HepG2 (cell line): ENCODE data around the gene SLC6A6. TPM values are rescaled to one million over a fixed set of nuclear protein-coding genes. Genes with fewer than 3 reads are reported as not detected.

ENCODE experiments used
- ATAC-seq: fragments of 200-7000 bp; cut with Tn5 transposase; 3 replicates; pipeline ENCODE4 v1.9.1; 2020; ENCODE audit warnings: mild to moderate bottlenecking, moderate library complexity
- BruUV-seq: library from RNA; stranded (reverse); fragments of 400-500 nt; replicated peaks from 2 replicates; lab custom pipeline; 2021; lab: Mats Ljungman, UMichigan
- CTCF ChIA-PET: fragments of 300-600 bp; formaldehyde crosslinking; extraction: SDS; loops from one replicate; lab custom pipeline; 2021; ENCODE audit warnings: low total read pairs, inconsistent platforms, low intra/inter-chr PET ratio; lab: Yijun Ruan, JAX
- POLR2A ChIA-PET: fragments of 350-600 bp; sonication (Branson Sonifier 250); formaldehyde crosslinking; loops from one replicate; lab custom pipeline; 2020; ENCODE audit warnings: antibody characterized with exemption, inconsistent platforms; lab: Yijun Ruan, JAX
- DNase-seq: peaks from one replicate; pipeline ENCODE4 v3.0.0-alpha.2; 2015; ENCODE audit warnings: low spot score
- FAIRE-seq: peaks from 3 replicates; lab custom pipeline; 2011; peaks lifted over from hg19 to GRCh38; lab: Jason Lieb, UNC
- H2AFZ ChIP-seq: one replicate; pipeline ENCODE4 v1.6.1; 2011; ENCODE audit warnings: low read length, inconsistent platforms
- H3K27ac ChIP-seq: fragments of 300-600 bp; 3 replicates; pipeline ENCODE4 v1.8.0; 2011; ENCODE audit warnings: mixed run types, mild to moderate bottlenecking, mixed read lengths, low read length, inconsistent platforms; ENCODE audit not compliant: insufficient read depth; ENCODE audit errors: extremely low read length
- H3K27me3 ChIP-seq, 2 experiments: fragments of 200-600 bp in 1 of 2; 2 replicates in 1 of 2; 3 replicates in 1 of 2; pipeline versions ENCODE4 v1.6.0 to v1.8.0; 2011; ENCODE audit warnings: low read length in 2 of 2, mild to moderate bottlenecking in 2 of 2, moderate library complexity in 2 of 2, inconsistent platforms in 1 of 2; ENCODE audit not compliant: insufficient read depth in 2 of 2, control insufficient read depth in 1 of 2
- H3K36me3 ChIP-seq, 2 experiments: fragments of 200-600 bp in 1 of 2; replicated peaks in 1 of 2; 2 replicates in 1 of 2; 3 replicates in 1 of 2; pipeline versions ENCODE4 v1.5.1 to v1.8.0; 2011; ENCODE audit warnings: low read length in 2 of 2, inconsistent platforms in 1 of 2; ENCODE audit not compliant: insufficient read depth in 2 of 2, control insufficient read depth in 1 of 2
- H3K4me1 ChIP-seq: 2 replicates; pipeline ENCODE4 v1.5.1; 2012; ENCODE audit warnings: low read length, inconsistent platforms; ENCODE audit not compliant: insufficient read depth
- H3K4me2 ChIP-seq: 2 replicates; pipeline ENCODE4 v1.6.0; 2011; ENCODE audit warnings: low read depth, low read length, inconsistent platforms
- H3K4me3 ChIP-seq, 3 experiments: fragments of 200-600 bp in 1 of 3; sonication (generic), shearing (Covaris generic) in 1 of 3; replicated peaks in 1 of 3; 2 replicates each; pipeline ENCODE4 v1.5.1; 2011 to 2016; ENCODE audit warnings: low read length in 3 of 3, inconsistent platforms in 2 of 3, low read depth in 2 of 3, mild to moderate bottlenecking in 2 of 3, control low read depth in 1 of 3, mixed read lengths in 1 of 3; ENCODE audit not compliant: insufficient read depth in 1 of 3
- H3K79me2 ChIP-seq: one replicate; pipeline ENCODE4 v1.6.1; 2011; ENCODE audit warnings: low read length, inconsistent platforms; ENCODE audit not compliant: insufficient read depth
- H3K9ac ChIP-seq: 2 replicates; pipeline ENCODE4 v1.6.0; 2011; ENCODE audit warnings: mild to moderate bottlenecking, low read depth, low read length, inconsistent platforms; ENCODE audit not compliant: insufficient read depth
- H3K9me3 ChIP-seq: 2 replicates; pipeline ENCODE4 v1.5.1; 2012; ENCODE audit warnings: mild to moderate bottlenecking, low read length
- H4K20me1 ChIP-seq: 2 replicates; pipeline ENCODE4 v1.6.0; 2011; ENCODE audit warnings: inconsistent platforms, mild to moderate bottlenecking, low read length, moderate library complexity; ENCODE audit not compliant: insufficient read depth
- CTCF ChIP-seq: sonication (generic); formaldehyde crosslinking; IDR thresholded peaks from 2 replicates; pipeline ENCODE4 v1.5.0; 2020; ENCODE audit warnings: mild to moderate bottlenecking, missing genetic modification reagents, moderate library complexity
- RAD21 ChIP-seq: fragments of 450-650 bp; formaldehyde crosslinking; IDR thresholded peaks from 2 replicates; pipeline ENCODE4 v1.5.0; 2020; ENCODE audit warnings: mild to moderate bottlenecking
- SETDB1 ChIP-seq: sonication (generic); formaldehyde crosslinking; IDR thresholded peaks from 2 replicates; pipeline ENCODE4 v1.5.1; 2020; ENCODE audit warnings: missing genetic modification reagents, mild to moderate bottlenecking, borderline replicate concordance
- SMC3 ChIP-seq: IDR thresholded peaks from 2 replicates; pipeline ENCODE4 v1.6.1; 2011; ENCODE audit warnings: low read length, improper control_type of control experiment
- STAG1 ChIP-seq: sonication (generic); formaldehyde crosslinking; IDR thresholded peaks from 2 replicates; pipeline ENCODE4 v1.4.0; 2020; ENCODE audit warnings: missing genetic modification reagents
- TEAD3 ChIP-seq: optimal IDR thresholded peaks from 2 replicates; pipeline ENCODE3; 2016; ENCODE audit warnings: borderline replicate concordance
- THRA ChIP-seq: sonication (generic); formaldehyde crosslinking; IDR thresholded peaks from 2 replicates; pipeline ENCODE4 v1.4.0; 2020; ENCODE audit warnings: missing genetic modification reagents, borderline replicate concordance
- ZNF879 ChIP-seq: sonication (generic); formaldehyde crosslinking; IDR thresholded peaks from 2 replicates; pipeline ENCODE4 v1.8.1; 2023; ENCODE audit warnings: missing genetic modification reagents
- WGBS: methylation state at CpG from one replicate; pipeline ENCODE4 v1.1.6; 2017; ENCODE audit warnings: low lambda C conversion rate; 5-methylcytosine and 5-hydroxymethylcytosine counted together
- in situ Hi-C: cut with HindIII; loops from 2 replicates; pipeline ENCODE4 v1.10.0; 2017; ENCODE audit warnings: low pct_unique_long_range_greater_than_20kb; ENCODE audit not compliant: extremely low pct_ligation_motif_present
- intact Hi-C: fragments of 100-400 bp; cut with micrococcal nuclease; formaldehyde crosslinking; loops from one replicate; pipeline ENCODE4 v1.10.0; 2022; ENCODE audit not compliant: unreplicated experiment
- polyA plus RNA-seq, 8 experiments: library from polyadenylated mRNA; depleted of rRNA in 3 of 8; stranded (reverse) in 7 of 8; unstranded in 1 of 8; fragments of >200 nt; fragmentation: Illumina TruSeq in 4 of 8; extraction: Trizol in 4 of 8; gene quantifications; 2 replicates each; pipeline versions ENCODE4 v1.2.1 to v1.2.3, GENCODE V29; 2011 to 2016; ENCODE audit warnings: low read depth in 4 of 8, missing spikeins in 1 of 8, mixed read lengths in 1 of 8; ENCODE audit not compliant: insufficient read depth in 1 of 8
- total RNA-seq, 5 experiments: library from RNA; depleted of rRNA; stranded (reverse); fragments of >200 nt; fragmentation: Illumina TruSeq; extraction: Trizol; gene quantifications; 2 replicates each; pipeline ENCODE4 v1.2.3, GENCODE V29; 2016; ENCODE audit warnings: low read depth in 1 of 5
- TF ChIP-seq, protein P1 (sequence below): sonication (generic); formaldehyde crosslinking; IDR thresholded peaks from 2 replicates; pipeline ENCODE4 v1.5.1; 2020; ENCODE audit warnings: mild to moderate bottlenecking, missing genetic modification reagents, moderate library complexity
- TF ChIP-seq, protein P2 (sequence below): sonication (generic); formaldehyde crosslinking; IDR thresholded peaks from 2 replicates; pipeline ENCODE4 v1.4.0; 2020; ENCODE audit warnings: mild to moderate bottlenecking, missing genetic modification reagents, borderline replicate concordance

The SLC6A6 gene
- total and polyA plus RNA-seq, 2 of the 13 experiments (the other 11 are each of a cell fraction or from before 2014, with no cell fraction given): 14.1 to 20.7 TPM

GRCh38 chr3:14392231-14392630 lies 10.2 kb upstream of the SLC6A6 start:
- Histone ChIP-seq H4K20me1 (no peaks in the 10 kb centered on the region), H2AFZ (no peak overlapping the region), H3K4me1 (peaks cover 14% of the 10 kb centered on the region), H3K9ac (no peak overlapping the region), H3K79me2 (no peaks in the 10 kb centered on the region), H3K4me3 (no peak overlapping the region), H3K27ac (no peak overlapping the region), H3K4me2 (no peak overlapping the region), H3K36me3 (no peaks in the 10 kb centered on the region), H3K27me3 (peaks cover 3 to 12% of the 10 kb centered on the region in 2 experiments; a peak in 1 of 5 replicates), H3K9me3 (no peaks in the 10 kb centered on the region)
- in situ Hi-C loops (no loop called here), intact Hi-C loops (no loop called here)
- DNase-seq: peak; percentile 72
- POLR2A ChIA-PET: no interaction called here
- BruUV-seq: no TSS peak
- 25% methylated on average over 2 of the region's 4 CpGs for whole genome bisulfite sequencing
- CTCF ChIA-PET: interaction anchor here (1.0 to 1.3 kb wide), 2 partner anchors 69 to 132 kb away, joined by 3 read pairs; no protein-coding TSS in a partner anchor
- peak; percentile 89 for ATAC-seq
- no peak for FAIRE-seq
- TF ChIP-seq, protein P1, sequence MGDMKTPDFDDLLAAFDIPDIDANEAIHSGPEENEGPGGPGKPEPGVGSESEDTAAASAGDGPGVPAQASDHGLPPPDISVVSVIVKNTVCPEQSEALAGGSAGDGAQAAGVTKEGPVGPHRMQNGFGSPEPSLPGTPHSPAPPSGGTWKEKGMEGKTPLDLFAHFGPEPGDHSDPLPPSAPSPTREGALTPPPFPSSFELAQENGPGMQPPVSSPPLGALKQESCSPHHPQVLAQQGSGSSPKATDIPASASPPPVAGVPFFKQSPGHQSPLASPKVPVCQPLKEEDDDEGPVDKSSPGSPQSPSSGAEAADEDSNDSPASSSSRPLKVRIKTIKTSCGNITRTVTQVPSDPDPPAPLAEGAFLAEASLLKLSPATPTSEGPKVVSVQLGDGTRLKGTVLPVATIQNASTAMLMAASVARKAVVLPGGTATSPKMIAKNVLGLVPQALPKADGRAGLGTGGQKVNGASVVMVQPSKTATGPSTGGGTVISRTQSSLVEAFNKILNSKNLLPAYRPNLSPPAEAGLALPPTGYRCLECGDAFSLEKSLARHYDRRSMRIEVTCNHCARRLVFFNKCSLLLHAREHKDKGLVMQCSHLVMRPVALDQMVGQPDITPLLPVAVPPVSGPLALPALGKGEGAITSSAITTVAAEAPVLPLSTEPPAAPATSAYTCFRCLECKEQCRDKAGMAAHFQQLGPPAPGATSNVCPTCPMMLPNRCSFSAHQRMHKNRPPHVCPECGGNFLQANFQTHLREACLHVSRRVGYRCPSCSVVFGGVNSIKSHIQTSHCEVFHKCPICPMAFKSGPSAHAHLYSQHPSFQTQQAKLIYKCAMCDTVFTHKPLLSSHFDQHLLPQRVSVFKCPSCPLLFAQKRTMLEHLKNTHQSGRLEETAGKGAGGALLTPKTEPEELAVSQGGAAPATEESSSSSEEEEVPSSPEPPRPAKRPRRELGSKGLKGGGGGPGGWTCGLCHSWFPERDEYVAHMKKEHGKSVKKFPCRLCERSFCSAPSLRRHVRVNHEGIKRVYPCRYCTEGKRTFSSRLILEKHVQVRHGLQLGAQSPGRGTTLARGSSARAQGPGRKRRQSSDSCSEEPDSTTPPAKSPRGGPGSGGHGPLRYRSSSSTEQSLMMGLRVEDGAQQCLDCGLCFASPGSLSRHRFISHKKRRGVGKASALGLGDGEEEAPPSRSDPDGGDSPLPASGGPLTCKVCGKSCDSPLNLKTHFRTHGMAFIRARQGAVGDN (CRISPR knock-in tag): 0 out of 2 replicates have a peak, but pooled peaks have one; percentile 13
- TF ChIP-seq TEAD3 (CRISPR knock-in tag) (peak; percentile 79), SETDB1 (CRISPR knock-in tag) (no peak), CTCF (peak; percentile 66), SMC3 (peak; percentile 43; the same call in 1 of the 2 replicates), RAD21 (CRISPR knock-in tag) (peak; percentile 55), STAG1 (CRISPR knock-in tag) (peak; percentile 62), THRA (CRISPR knock-in tag) (no peak), ZNF879 (no peak)
- TF ChIP-seq, protein P2, sequence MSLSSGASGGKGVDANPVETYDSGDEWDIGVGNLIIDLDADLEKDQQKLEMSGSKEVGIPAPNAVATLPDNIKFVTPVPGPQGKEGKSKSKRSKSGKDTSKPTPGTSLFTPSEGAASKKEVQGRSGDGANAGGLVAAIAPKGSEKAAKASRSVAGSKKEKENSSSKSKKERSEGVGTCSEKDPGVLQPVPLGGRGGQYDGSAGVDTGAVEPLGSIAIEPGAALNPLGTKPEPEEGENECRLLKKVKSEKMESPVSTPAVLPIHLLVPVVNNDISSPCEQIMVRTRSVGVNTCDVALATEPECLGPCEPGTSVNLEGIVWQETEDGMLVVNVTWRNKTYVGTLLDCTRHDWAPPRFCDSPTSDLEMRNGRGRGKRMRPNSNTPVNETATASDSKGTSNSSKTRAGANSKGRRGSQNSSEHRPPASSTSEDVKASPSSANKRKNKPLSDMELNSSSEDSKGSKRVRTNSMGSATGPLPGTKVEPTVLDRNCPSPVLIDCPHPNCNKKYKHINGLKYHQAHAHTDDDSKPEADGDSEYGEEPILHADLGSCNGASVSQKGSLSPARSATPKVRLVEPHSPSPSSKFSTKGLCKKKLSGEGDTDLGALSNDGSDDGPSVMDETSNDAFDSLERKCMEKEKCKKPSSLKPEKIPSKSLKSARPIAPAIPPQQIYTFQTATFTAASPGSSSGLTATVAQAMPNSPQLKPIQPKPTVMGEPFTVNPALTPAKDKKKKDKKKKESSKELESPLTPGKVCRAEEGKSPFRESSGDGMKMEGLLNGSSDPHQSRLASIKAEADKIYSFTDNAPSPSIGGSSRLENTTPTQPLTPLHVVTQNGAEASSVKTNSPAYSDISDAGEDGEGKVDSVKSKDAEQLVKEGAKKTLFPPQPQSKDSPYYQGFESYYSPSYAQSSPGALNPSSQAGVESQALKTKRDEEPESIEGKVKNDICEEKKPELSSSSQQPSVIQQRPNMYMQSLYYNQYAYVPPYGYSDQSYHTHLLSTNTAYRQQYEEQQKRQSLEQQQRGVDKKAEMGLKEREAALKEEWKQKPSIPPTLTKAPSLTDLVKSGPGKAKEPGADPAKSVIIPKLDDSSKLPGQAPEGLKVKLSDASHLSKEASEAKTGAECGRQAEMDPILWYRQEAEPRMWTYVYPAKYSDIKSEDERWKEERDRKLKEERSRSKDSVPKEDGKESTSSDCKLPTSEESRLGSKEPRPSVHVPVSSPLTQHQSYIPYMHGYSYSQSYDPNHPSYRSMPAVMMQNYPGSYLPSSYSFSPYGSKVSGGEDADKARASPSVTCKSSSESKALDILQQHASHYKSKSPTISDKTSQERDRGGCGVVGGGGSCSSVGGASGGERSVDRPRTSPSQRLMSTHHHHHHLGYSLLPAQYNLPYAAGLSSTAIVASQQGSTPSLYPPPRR: no peak
